ENCODE data around the gene PSMD11.

DNA sequence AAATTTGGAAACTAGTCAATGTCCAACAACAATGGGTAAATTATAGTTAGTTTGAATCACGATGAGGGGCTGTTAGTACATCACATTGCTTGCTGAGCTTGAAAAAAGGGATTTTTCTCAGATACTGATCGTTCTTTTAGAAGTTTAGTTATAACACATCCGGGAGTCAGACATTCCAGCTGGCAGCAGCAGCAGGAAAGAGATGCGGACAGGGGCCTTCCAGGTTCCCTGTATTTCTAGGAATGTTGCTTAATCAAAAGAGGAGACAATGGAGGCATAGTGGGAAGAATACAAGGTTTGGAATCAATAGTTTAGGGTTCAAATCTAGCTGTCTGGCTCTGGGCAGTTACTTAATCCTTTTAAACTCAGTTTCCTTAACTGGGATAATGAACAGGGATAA is 70.3 kb downstream of the PSMD11 start:
- TF ChIP-seq, protein P1, sequence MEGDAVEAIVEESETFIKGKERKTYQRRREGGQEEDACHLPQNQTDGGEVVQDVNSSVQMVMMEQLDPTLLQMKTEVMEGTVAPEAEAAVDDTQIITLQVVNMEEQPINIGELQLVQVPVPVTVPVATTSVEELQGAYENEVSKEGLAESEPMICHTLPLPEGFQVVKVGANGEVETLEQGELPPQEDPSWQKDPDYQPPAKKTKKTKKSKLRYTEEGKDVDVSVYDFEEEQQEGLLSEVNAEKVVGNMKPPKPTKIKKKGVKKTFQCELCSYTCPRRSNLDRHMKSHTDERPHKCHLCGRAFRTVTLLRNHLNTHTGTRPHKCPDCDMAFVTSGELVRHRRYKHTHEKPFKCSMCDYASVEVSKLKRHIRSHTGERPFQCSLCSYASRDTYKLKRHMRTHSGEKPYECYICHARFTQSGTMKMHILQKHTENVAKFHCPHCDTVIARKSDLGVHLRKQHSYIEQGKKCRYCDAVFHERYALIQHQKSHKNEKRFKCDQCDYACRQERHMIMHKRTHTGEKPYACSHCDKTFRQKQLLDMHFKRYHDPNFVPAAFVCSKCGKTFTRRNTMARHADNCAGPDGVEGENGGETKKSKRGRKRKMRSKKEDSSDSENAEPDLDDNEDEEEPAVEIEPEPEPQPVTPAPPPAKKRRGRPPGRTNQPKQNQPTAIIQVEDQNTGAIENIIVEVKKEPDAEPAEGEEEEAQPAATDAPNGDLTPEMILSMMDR (IDR thresholded peaks at IDR 0.05; ENCODE audit: insufficient read depth, low read length, poor library complexity, severe bottlenecking), result no peak
- no peak for TF ChIP-seq EZH2phosphoT487 (conservative IDR thresholded peaks at IDR 0.05; ENCODE audit: low read length)
